Measurements from ENCODE around the gene DNAJC5. TPM values are rescaled to one million over a fixed set of nuclear protein-coding genes. Genes with fewer than 3 reads are reported as not detected.

Gene DNAJC5
- total RNA-seq, 2 donors from 2014 or later = 35.7 to 39.0 TPM

Other genes starting within 250 kb of the DNAJC5 start
- gene STMN3, start 241.7 kb upstream of the DNAJC5 start, total RNA-seq = 10 to 100 TPM; 51.0 to 67.4 TPM
- 10 to 100 TPM; 30.7 to 35.0 TPM for gene RTEL1, start 236.8 kb upstream of the DNAJC5 start, total RNA-seq
- gene TNFRSF6B, start 198.5 kb upstream of the DNAJC5 start, total RNA-seq = not detected
- gene ARFRP1, start 187.2 kb upstream of the DNAJC5 start, total RNA-seq = 10 to 100 TPM; 44.0 to 53.2 TPM
- 10 to 100 TPM; 35.0 to 39.8 TPM for gene ZGPAT, start 187.1 kb upstream of the DNAJC5 start, total RNA-seq
- gene LIME1, start 158.5 kb upstream of the DNAJC5 start, total RNA-seq = 100 to 1,000 TPM; 156 to 179 TPM
- gene SLC2A4RG, start 155.3 kb upstream of the DNAJC5 start, total RNA-seq = 100 to 1,000 TPM in 1 of 2 donors, 10 to 100 TPM in 1; 98.1 to 103 TPM
- gene ZBTB46, start 63.9 kb upstream of the DNAJC5 start, total RNA-seq = under 1 TPM; 0.21 to 0.72 TPM
- not detected for gene ABHD16B, start 33.6 kb upstream of the DNAJC5 start, total RNA-seq
- 10 to 100 TPM; 26.9 to 29.9 TPM for gene TPD52L2, start 29.9 kb upstream of the DNAJC5 start, total RNA-seq
- 10 to 100 TPM; 41.6 to 42.5 TPM for gene UCKL1, start 61.3 kb downstream of the DNAJC5 start, total RNA-seq
- gene ZNF512B, start 74.8 kb downstream of the DNAJC5 start, total RNA-seq = 10 to 100 TPM; 17.9 to 18.8 TPM
- gene SAMD10, start 84.5 kb downstream of the DNAJC5 start, total RNA-seq = 10 to 100 TPM; 17.2 to 20.2 TPM
- 10 to 100 TPM; 63.8 to 64.9 TPM for gene PRPF6, start 86.0 kb downstream of the DNAJC5 start, total RNA-seq
- gene C20orf204, start 141.1 kb downstream of the DNAJC5 start, total RNA-seq = 10 to 100 TPM in 1 of 2 donors, 1 to 10 TPM in 1; 7.8 to 10.4 TPM
- not detected for gene SOX18, start 154.5 kb downstream of the DNAJC5 start, total RNA-seq
- gene TCEA2, start 168.1 kb downstream of the DNAJC5 start, total RNA-seq = 10 to 100 TPM; 20.0 to 21.0 TPM
- gene RGS19, start 184.4 kb downstream of the DNAJC5 start, total RNA-seq = 10 to 100 TPM; 42.8 to 50.9 TPM
- 1 to 10 TPM; 1.4 to 2.7 TPM for gene OPRL1, start 185.0 kb downstream of the DNAJC5 start, total RNA-seq
- not detected for gene LKAAEAR1, start 189.3 kb downstream of the DNAJC5 start, total RNA-seq
- gene NPBWR2, start 212.4 kb downstream of the DNAJC5 start, total RNA-seq = not detected